NCI-H2029 treated with DMSO at 0.1 percent for 48 hours (cell line): Measurements from ENCODE around the gene CDK6.
"Not testable (repeated sequence)": the region's sequence is repeated elsewhere in the genome, so short reads cannot be mapped to it uniquely, and the experiment has no call there.

Experiments used
- DNase-seq: peaks from one replicate; lab custom pipeline; 2025; lab: John Stamatoyannopoulos, UW

CDK6 gene

DNA sequence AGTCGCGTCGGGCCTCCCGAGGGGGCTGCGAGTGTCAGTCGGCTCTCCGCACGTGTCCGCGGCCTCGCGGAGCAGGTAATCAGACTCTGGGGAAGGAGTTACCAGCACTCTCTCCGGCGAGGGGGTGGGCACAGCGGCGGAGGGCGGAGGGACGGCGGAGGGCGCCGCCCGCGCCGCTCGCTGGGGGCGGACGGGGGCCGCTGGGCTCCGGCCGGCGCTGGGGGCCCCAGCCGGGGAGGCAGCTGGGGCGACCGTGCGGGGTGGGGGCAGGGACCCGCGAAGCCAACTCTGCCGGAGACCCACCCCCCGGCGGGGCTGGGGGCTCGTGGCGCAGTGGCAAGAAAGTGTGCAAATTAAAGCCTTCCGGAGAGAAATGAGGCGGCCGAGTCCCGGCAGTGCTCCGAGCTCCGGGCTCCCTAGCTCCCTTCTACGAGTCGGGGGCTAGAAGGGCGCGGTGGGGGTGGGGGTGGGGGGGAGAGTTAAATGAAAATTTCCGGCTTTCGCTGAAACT, at the start of gene CDK6:
TSS of gene CDK6 (minus strand) at position 85 of the 511 bp plus-strand sequence. CDS start 3,250 bp downstream, outside the sequence.
- DNase-seq = no peak

DNA sequence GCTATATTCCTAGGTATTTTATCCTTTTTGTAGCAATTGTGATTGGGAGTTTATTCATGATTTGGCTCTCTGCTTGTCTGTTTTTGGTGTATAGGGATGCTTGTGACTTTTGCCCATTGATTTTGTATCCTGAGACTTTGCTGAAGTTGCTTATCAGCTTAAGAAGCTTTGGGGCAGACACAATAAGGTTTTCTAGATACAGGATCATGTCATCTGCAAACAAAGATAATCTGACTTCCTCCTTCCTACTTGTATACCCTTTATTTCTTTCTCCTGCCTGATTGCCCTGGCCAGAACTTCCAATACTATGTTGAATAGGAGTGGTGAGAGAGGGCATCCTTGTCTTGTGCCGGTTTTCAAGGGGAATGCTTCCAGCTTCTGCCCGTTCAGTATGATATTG, 49.7 kb upstream of the CDK6 start:
- DNase-seq = not testable (repeated sequence)

DNA sequence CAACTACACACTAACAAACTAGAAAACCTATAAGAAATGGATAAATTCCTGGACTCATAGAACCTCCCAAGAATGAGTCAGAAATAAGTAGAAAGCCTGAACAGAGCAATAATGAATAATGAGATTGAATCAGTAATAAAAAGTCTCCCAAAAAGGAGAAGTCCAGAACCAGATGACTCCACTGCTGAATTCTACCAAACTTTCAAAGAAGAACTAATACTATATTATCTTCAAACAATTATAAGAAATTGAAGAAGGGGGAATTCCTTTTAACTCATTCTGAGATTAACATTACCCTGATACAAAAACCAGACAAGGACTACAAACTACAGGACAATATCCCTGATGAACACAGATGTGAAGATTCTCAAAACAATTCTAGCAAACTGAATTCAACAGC, 47.8 kb upstream of the CDK6 start:
- no peak for DNase-seq

DNA sequence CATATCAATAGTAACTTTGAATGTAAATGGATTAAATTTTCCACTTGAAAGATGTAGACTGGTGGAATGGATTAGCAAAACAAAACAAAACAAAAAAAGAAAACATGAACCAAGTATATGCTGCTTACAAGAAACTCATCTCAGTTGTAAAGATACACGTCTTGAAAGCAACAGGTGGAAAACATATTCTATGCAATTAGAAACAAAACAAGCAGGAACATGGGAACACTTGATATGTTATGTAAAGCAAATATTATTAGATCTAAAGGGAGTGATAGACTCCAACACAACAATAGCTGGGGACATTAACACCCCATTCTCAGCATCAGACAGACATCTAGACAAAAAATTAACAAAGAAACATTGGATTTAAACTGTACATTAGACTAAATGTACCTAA, 46.4 kb upstream of the CDK6 start:
- DNase-seq = no peak

DNA sequence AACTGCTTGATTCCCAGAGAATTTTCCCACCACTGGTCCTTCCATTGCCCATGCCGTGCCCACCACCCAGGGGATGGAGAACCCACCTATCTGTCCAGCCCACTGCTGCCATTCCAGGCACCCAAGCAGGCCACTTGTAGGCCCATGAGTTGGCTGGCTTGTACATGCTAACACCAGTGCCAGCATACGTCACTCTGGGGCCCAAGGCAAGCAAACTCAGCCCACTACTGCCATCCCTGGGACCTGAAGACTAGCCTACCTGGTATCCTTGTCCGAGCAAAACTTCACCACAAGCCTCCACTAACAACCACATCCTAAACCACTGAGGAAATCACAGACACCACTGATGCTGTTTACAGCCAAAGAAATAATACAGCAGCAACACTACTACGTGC, 44.7 kb upstream of the CDK6 start:
- DNase-seq = no peak

DNA sequence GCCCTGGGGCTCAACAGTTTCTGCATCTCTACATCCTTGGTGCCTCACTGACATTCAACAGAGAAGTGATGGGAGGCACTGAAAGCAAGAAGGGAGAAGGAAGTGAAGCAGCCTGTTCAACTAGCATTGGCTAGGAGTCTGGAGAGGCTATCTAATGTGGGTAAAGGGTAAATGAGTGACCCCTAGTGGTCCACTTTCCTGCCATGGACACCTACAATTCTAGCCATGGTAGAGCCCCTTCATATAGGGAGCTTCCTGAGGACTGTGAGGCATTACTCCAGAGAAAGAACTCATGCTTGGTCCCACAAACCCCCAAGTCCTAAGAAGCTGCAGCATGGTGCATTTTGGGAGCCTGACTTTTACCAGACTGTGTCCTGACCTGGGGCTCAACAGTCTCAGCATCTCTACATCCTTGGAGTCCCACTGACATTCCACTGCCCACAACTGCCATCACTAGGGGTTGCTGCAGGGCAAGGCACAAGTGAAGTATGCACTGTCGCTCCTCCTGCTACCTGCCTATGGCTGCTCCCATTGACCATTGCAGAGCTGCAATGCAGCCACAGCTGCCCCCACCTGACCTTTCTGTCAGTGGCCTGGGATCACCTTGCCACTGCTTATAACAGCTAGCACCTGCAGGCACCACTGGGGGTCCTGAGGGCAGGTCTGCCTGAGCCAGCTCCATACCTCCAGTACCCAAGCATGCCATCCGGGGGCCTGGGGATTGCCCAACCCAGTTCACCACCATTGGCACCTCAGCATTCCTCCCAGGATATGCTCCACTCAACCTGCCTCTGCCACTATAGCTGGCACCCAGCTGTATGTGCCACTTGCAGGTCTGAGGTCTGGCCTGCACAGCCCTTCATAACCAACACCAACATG, 44.1 kb upstream of the CDK6 start:
- no peak for DNase-seq

DNA sequence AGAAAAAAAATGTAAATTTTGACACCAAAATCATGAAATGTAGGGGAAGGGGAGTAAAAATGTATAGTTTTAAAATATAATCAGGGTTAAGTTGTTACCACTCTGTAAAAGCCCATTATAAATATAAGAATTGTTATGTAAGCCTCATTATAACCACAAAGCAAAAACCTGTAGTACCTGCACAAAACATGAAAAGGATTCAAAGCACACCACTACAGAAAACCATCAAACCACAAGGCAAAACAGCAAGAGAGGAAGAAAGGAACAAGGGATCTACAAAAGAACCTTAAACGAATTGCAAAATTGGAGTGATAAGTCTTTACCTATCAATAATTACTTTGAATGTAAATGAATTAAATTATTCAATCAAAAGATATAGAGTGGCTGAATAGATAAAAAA, 41.0 kb upstream of the CDK6 start:
- DNase-seq = no peak

DNA sequence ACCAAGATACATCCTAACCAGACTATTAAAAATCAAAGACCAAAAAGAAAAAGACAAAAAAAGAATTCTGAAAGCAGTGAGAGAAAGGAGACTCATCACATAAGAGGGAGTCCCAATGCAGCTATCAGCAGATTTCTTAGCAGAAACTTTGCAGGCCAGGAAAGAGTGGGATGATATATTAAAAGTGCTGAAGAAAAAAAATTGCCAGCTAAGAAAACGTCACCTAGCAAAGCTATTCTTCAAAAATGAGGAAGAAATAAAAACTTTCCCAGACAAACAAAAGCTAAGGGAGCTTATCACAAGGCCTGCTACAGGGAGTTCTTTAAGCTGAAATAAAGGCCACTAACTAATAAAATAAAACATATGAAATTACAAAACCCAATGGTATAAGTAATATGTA, 40.5 kb upstream of the CDK6 start:
- no peak for DNase-seq

DNA sequence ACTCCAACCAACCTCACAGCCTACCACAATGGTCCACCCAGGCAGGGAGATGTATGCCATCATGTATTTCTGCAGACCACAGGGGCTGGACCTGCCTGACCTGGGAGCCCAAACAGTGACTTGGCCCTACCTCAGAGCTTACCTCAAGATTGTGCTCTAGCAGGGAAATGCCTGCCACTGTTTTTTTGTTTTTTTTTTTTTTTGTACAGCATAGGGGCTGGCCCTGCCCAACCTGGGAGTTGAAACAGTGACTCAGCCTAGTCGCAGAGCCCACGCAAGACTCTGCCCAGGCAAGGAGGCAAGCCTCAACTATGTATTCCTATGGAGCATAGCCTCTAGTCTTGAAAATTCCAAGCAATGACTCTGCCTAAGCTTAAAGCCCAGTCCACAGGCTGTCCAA, 39.3 kb upstream of the CDK6 start:
- no peak for DNase-seq

DNA sequence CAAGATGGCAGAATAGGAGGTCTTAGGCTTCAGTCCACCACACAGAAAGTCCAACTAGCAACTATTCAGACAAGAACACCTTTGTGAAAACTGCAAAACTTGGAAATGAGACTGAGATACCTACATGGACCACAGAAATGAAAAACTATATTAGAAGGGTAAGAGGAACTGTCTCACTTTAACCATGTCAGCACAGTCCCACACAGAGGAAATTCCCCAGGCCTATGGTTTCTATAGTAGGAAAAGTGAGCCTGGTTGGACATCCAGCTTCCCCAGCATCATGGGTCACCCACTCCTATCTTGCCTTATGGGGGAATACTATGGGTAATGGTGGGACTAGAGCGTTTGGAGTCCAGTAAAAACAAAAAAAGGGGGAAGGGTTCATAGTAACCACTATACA, 38.8 kb upstream of the CDK6 start:
- DNase-seq = no peak

DNA sequence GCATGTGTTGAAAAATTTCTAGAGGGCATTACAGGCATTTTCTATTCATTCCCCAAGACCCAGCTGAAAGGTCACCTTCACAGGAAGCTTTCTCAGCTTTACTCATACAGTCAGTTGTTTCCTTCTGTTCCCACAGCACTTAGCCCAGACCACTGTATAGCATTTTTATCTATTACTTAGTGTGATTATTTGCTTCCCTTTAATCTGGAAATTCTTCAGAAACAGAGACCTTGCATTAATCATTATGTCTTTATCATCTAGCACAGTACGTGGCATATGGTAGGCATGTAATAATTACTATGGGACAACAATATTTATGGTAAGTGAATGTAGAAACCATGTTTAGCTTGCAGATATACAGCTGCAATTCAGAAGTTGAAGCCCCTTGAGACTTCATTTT, 38.2 kb upstream of the CDK6 start:
- DNase-seq = no peak

DNA sequence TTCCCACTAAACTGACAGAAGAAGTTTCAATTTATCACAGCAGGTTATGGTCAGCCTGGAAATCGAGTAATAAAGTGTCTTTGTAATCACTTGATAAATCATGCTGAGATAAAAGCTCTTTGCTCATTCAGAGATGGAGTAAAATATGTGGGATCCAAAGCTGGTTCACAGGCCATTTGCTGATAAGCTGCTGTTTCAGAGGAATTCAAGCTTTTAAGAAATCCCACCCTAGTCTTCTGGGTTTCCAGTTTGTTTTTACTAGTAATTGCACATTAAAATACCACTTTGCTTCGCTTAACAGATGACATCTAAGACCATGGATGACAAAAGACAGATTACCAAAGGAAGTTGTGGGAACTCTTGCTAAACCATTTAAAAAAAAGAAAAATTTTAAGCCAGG, 37.4 kb upstream of the CDK6 start:
- DNase-seq = no peak

DNA sequence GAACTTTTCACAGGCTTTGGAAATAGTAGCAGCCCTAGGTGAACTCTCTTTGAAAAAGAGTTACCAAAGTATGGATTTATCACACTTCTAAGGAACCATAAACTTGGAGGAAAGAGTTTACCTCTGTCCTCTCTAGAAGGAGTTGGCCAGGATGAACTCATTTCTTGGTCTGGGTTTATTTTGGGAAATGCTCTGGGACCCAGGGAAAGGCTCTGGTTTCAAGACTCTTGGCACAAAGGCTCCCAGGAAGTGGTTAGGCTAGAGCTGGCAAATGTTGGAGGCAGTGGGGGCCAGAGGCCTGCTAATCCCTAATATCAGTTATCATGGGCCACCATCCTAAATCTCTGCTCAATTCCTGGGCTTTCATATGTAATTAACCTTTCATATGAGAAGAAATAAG, 36.3 kb upstream of the CDK6 start:
- no peak for DNase-seq

DNA sequence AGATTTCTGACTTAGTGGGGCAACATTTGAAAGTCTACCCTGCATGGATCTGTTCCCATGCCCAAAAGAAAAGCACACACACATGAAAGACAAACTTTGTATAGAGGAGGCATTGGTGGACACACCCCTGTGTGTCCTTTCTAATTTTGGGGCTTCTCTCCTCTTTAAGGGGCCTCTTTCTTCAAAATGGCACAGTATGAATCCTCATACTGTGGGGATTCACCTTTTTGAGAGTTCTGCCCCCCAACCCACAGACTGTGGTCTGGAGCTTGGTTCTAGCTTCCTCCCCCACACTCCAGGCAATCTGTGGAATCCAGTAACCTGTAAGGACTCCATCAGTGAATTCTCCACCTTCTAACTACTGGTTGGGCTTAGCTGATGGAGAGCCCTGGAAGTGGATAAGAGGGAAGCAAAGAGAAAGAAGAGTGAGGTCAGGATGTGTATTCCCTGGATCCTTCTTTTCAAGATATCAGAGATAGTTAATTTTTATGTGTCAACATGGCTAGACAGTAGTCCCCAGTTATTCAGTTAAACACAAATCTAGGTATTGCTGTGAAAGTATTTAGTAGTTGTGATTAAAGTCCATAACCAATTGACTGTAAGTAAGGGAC, 32.4 kb upstream of the CDK6 start:
- DNase-seq = no peak

DNA sequence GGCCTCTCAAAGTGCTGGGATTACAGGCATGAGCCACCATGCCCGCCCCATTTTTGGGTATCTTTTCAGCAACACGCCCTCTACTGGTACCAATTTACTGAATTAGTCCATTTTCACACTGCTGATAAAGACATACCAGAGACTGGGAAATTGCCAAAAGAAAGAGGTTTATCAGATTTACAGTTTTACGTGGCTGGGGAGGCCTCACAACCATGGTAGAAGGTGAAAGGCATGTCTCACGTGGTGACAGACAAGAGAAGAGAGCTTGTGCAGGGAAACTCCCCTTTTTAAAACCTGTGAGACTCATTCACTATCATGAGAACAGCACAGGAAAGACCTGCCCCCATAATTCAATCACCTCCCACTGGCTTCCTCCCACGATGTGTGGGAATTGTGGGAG, 27.8 kb upstream of the CDK6 start:
- not testable (repeated sequence) for DNase-seq

DNA sequence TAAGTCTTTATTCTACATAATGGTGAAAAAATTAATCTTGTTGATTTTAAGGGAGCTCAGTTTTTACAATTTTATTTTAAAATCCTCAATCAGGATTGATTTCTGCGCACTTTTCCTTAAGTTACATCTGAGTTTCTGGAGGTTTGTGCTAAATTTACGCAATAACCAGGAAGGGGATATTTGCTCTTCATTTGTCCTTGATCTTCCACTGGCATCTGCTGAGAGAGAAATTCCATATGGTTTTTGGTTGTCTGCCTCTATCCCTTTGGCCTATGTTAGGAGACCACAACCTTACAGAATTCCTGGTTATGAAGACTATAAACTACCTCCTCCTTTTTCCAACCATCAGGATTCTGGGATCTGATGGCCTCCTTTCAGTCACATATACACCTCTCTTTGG, 20.1 kb upstream of the CDK6 start:
- DNase-seq = no peak

DNA sequence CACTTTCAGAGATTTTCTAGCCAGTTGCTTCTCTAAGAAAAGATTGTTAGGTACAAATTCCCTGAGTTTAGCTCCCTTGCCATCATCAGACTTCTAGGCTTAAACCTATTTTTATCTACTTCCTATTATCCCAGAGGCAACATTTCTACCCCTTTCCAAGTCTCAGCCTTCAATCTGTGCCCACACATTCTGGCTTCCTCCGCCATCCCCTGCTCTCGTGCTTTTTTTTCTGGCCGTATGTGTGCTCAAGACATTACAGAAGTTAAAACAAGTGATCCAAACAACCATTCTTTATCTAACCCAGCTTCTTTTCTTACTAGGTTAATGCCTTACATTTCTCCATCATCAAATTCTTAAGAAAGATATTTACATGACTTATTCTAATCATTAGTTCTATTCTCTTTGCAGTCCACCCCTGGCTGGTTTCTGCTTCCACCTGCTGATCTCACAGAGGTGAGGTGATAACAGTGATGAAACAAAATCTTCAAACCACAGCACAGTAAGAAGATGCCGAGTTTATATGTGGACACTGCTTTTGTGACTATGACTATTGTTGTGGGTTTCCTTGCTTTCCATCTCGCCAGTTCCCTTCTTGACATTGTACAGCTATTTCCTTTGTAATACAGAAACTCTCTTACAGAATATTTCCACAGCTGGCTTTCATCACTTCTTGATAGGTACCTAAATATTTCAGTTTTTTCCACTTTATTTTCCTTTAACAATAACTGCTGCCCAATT, 18.3 kb upstream of the CDK6 start:
- no peak for DNase-seq

DNA sequence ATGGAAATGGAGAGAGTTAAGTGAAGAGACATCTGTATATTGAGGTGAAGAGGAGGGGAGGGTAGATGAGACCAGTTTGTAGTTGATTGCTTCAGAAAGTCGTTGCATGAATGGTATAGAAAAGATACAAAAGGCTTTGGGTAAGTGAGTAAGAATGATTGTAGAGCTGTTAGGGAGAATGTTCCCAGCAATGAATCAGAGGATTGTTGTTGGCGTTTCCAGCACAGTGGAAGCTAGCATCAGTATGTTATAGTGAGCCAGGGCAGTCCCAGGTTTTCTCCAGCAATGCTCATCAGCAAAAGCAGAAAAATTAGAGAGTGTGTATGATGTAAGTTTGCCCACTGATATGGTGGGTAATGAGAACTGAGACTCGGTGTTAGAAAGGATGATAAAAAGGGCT, 15.4 kb upstream of the CDK6 start:
- DNase-seq = no peak

DNA sequence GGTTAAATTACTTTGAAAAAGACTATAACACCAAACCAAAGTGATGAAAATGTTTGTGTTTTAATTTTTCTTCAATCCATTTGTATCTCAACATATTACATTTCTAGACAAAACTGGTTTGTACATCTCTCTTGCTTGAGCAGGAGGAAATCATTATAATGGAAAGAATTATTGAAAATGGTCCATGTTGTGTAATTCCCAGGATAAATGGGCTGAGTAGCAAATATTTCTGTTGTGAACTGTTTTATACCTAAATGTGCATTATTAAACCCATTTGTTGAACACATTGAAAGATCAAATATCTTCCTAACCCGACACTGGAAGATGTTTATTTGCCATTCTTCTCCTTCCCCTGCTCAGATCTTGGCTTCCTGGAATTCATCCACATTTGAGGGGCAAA, 14.1 kb upstream of the CDK6 start:
- DNase-seq = no peak

DNA sequence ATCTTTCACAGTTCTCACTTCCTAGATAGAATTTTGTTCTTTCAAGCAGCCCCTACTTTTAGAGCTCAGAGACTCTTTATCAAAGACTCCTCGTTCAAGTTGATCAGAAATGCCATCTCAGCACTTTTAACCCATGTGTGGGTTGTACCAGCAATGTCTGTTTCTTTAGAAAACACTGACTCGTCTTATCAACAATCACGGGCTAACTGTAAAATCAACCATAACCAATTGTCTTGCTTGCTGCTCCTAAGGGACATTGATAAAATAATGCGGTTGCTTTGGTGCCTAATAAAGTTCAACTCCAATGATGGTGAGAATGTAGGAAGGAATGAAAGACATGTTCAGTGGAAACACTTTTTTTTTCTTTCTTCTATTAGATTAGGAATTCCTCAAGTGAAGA, 12.9 kb upstream of the CDK6 start:
- no peak for DNase-seq

DNA sequence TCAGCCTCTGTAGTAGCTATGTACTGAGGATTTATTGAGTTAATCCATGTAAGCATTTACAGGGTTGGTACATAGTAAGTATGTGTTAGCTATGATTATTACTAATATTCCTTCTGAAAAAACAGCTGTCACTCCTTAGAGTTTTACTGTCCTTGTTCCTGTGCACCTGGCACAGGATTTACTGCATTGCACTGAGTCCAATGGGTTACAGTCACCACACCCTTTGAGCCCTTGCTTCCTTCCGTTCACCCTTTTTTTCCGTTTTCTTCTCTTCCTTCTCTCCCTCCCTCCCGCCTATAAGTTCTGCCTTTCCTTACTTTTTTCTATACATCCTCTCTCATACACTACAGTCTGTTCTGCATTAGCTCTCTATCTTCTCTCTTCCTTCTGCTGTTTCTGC, 12.5 kb upstream of the CDK6 start:
- DNase-seq = no peak

DNA sequence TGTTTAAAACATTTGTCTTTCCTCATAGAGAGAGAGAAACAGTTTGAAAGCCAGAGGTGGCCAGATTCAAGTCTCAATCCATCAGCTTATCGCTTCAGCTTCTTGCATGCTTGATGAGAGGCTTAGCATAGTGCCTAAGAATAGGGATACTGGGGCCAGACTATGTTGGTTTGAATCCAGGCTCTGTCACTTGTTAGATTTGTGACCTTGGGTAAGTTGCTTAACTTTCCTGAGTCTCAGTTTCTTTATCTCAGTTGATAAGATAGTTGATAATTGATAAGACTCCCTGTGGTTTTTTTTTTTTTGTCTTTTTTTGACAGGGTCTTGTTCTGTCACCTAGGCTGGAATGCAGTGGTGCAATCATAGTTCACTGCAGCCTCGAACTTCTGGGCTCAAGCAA, 12.1 kb upstream of the CDK6 start:
- DNase-seq = no peak

DNA sequence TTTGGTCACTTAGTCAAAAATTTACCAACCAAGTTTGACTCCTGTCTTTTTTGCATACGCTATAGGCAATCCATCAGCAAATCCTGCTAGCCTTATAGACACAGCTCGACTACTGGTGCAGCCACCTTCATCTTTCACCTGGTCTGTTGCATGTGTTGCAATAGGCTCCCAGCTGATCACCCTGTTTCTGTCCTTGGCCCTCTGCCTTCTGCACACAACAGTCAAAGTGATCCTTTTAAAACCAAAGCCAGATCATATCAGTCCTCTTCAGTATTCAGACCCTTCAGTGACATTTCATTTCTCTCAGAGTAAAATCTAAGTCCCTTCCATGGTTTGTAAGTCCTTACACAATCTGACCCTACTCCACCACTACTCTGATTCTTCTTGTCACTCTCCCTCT, 10.9 kb upstream of the CDK6 start:
- DNase-seq = no peak
